Caco-2 (cell line): ENCODE data around the gene CERS1. TPM values are rescaled to one million over a fixed set of nuclear protein-coding genes. Genes with fewer than 3 reads are reported as not detected.
A peak's percentile ranks its signal among the peaks of the same experiment; 100 is the strongest.

Source experiments
- BruUV-seq: library from RNA; stranded (reverse); fragments of 400-500 nt; replicated peaks from 2 replicates; lab custom pipeline; 2021; lab: Mats Ljungman, UMichigan
- CTCF ChIA-PET: fragments of 300-600 bp; sonication (Branson Sonifier 250); formaldehyde crosslinking; loops from one replicate; lab custom pipeline; 2022; ENCODE audit warnings: antibody characterized with exemption; lab: Charles Lee
- POLR2A ChIA-PET: fragments of 300-600 bp; sonication (Branson Sonifier 250); formaldehyde crosslinking; loops from one replicate; lab custom pipeline; 2022; ENCODE audit warnings: antibody characterized with exemption; lab: Charles Lee
- DNase-seq, 2 experiments: peaks; one replicate each; pipeline versions ENCODE4 v3.0.0 to v3.0.0-alpha.2; 2020 to 2022
- H3K27me3 ChIP-seq: replicated peaks from 2 replicates; pipeline ENCODE4 v1.6.0; 2011; ENCODE audit warnings: low read length; ENCODE audit not compliant: control insufficient read depth, insufficient read depth
- H3K36me3 ChIP-seq: 2 replicates; pipeline ENCODE4 v1.5.1; 2011; ENCODE audit warnings: low read length; ENCODE audit not compliant: control insufficient read depth, insufficient read depth
- H3K4me1 ChIP-seq: fragments of 250-450 bp; sonication (Bioruptor Pico); 2 replicates; pipeline ENCODE4 v1.5.1; 2020; ENCODE audit warnings: mild to moderate bottlenecking
- H3K4me3 ChIP-seq: 2 replicates; pipeline ENCODE4 v1.5.1; 2011; ENCODE audit warnings: low read depth, mild to moderate bottlenecking, control low read depth, low read length
- H3K9me3 ChIP-seq: fragments of 250-450 bp; sonication (Bioruptor Pico); 2 replicates; pipeline ENCODE4 v1.5.1; 2020; ENCODE audit warnings: mild to moderate bottlenecking, moderate library complexity
- H3K27ac Mint-ChIP-seq: one replicate; pipeline ENCODE4 v1.8.0; 2022; ENCODE audit warnings: mixed read lengths; ENCODE audit not compliant: unreplicated experiment
- H3K27me3 Mint-ChIP-seq: one replicate; pipeline ENCODE4 v1.8.0; 2022; ENCODE audit warnings: mixed read lengths; ENCODE audit not compliant: insufficient read depth, unreplicated experiment
- H3K36me3 Mint-ChIP-seq: one replicate; pipeline ENCODE4 v1.8.0; 2022; ENCODE audit warnings: mild to moderate bottlenecking, mixed read lengths; ENCODE audit not compliant: insufficient read depth, unreplicated experiment
- H3K4me1 Mint-ChIP-seq: one replicate; pipeline ENCODE4 v1.8.0; 2022; ENCODE audit warnings: low read depth, mixed read lengths; ENCODE audit not compliant: unreplicated experiment
- H3K4me3 Mint-ChIP-seq: one replicate; pipeline ENCODE4 v1.8.0; 2022; ENCODE audit warnings: mild to moderate bottlenecking, moderate library complexity, mixed read lengths; ENCODE audit not compliant: unreplicated experiment
- H3K9me3 Mint-ChIP-seq: one replicate; pipeline ENCODE4 v1.8.0; 2022; ENCODE audit warnings: mixed read lengths; ENCODE audit not compliant: unreplicated experiment
- intact Hi-C: fragments of 100-400 bp; cut with micrococcal nuclease; formaldehyde crosslinking; loops from one replicate; pipeline ENCODE4 v1.10.0; 2022; ENCODE audit not compliant: unreplicated experiment
- total RNA-seq: library from RNA; stranded (reverse); gene quantifications from 2 replicates; pipeline ENCODE4 v1.2.3, GENCODE V29; 2022
- TF ChIP-seq, protein P1 (sequence below), 2 experiments: fragments of 200-600 bp in 1 of 2; IDR thresholded peaks; 1 replicate in 1 of 2; 2 replicates in 1 of 2; pipeline versions ENCODE4 v1.5.1 to v1.8.0; 2011 to 2022; ENCODE audit warnings: antibody characterized with exemption in 1 of 2, control low read depth in 1 of 2, inconsistent platforms in 1 of 2, low read depth in 1 of 2, low read length in 1 of 2, mild to moderate bottlenecking in 1 of 2, moderate library complexity in 1 of 2; ENCODE audit not compliant: insufficient read depth in 1 of 2, severe bottlenecking in 1 of 2, unreplicated experiment in 1 of 2

The CERS1 gene
- total RNA-seq, 1 experiment from 2014 or later = 20.3 TPM

DNA sequence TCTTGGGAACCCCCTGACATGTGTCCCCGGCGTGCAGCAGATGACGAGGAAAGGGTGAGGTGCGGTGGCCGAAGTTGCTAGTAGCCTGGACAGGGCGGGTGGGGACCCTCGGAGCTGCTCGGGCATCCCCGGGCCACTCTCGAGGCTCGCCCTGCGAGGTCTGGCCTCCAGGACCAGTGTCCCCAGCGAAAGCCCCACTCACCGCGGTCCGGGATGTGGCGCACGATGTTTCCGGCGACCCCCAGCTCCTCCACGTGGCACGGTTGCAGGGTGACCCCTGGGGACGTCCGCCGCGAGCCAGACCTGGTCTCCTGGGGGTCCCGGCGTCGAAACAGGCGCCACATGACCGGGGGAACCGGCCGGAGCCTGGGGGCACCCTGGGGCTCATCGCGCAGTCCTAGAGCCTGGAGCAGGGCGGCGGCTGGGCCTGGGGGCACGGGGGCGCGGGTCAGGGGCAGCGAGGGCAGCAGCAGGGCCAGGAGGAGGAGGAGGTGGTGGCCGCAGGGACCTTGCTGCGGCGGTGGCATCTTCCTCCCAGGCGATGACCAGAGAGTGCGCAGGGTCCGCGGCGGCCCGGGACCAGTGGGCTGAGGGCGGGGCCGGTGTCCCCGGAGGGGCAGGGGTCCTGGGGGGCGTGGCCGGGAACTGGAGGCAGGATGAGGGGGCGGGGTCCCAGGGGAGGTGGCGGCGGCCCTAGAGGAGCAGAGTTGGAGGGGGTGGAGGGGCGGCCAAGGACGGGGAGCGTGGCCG is 26.0 kb downstream of the CERS1 start:
- Mint-ChIP-seq H3K36me3 (peaks cover 82% of the 10 kb centered on the region), H3K4me3 (no peak overlapping the region), H3K4me1 (peaks cover 13% of the 10 kb centered on the region), H3K27me3 (no peaks in the 10 kb centered on the region), H3K9me3 (peaks cover 9% of the 10 kb centered on the region), H3K27ac (no peak overlapping the region)
- DNase-seq = no peak
- no peaks in the 10 kb centered on the region for H3K27me3 ChIP-seq
- ChIA-PET CTCF (no interaction called here), POLR2A (no interaction called here)
- H3K4me1 ChIP-seq = peaks cover 12% of the 10 kb centered on the region
- intact Hi-C loops = no loop called here
- no peaks in the 10 kb centered on the region for H3K9me3 ChIP-seq
- BruUV-seq = no TSS peak
- peaks cover 5% of the 10 kb centered on the region for H3K36me3 ChIP-seq
- TF ChIP-seq, protein P1, sequence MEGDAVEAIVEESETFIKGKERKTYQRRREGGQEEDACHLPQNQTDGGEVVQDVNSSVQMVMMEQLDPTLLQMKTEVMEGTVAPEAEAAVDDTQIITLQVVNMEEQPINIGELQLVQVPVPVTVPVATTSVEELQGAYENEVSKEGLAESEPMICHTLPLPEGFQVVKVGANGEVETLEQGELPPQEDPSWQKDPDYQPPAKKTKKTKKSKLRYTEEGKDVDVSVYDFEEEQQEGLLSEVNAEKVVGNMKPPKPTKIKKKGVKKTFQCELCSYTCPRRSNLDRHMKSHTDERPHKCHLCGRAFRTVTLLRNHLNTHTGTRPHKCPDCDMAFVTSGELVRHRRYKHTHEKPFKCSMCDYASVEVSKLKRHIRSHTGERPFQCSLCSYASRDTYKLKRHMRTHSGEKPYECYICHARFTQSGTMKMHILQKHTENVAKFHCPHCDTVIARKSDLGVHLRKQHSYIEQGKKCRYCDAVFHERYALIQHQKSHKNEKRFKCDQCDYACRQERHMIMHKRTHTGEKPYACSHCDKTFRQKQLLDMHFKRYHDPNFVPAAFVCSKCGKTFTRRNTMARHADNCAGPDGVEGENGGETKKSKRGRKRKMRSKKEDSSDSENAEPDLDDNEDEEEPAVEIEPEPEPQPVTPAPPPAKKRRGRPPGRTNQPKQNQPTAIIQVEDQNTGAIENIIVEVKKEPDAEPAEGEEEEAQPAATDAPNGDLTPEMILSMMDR (IDR thresholded peaks at IDR 0.05; ENCODE audit: insufficient read depth in 1 of 2, low read depth in 1 of 2, low read length in 1 of 2, severe bottlenecking in 1 of 2, unreplicated experiment in 1 of 2) = no peak
- H3K4me3 ChIP-seq = no peak overlapping the region

DNA sequence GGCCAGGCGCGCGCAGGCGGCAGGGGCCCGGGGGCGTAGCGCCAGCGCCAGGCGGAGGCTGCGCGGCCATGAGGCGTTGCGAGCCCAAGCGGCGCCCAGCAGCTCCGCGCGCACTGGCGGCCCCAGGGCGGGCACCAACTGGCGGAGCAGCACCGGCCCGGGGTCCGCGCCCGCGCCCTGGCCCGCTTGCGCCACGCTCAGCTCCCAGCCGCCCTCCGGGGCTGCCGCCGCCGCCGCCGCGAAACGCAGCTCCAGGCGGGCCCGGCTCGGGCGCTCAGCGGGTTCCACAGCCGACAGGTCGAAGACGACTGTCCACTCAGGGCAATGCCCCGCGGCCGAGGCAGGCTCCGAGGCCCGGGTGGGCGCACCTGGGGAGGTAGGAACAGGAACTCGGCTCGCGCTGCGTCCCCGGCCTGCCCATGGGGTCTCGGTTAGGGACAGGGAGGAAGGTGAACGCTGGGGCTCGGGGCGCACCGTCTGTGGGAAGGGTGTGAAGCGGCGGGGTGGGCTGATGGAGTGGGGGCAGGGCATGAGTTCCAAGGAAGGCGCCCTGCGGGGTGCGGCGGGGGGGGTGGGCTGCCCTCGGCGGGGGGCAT is 26.8 kb downstream of the CERS1 start:
- peaks cover 82% of the 10 kb centered on the region for H3K36me3 Mint-ChIP-seq
- CTCF ChIA-PET = no interaction called here

DNA sequence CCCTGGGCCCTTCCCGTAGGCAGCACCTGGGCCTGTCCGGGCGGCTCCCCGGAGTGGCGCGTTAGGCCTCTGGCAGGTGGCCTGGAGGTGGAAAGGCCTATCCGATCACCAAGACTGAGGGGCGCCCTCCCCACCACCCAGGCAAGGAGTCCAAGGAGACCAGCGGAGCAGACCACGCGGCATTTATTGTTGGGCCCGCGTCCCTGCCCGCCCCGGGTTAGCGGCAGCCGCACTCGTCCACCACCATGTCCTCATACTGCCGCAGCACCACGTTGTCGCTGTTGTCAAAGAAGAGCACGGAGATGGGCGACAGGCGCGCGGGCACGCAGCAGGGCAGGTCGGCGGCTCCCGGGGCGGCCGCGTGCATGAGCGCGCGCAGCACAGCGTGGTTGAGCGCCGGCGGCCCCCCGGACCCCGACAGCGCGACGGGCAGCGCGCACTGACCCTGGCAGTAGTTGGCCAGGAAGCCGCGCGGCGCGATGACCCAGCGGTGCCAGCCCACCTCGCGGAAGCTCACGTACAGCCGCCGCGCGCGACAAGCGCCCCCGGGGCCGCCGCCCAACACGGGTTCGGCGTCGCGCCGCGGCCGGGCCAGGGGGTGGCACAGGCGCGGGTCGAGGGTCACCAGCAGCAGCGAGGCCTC is 27.5 kb downstream of the CERS1 start:
- Mint-ChIP-seq H3K36me3 (peaks cover 82% of the 10 kb centered on the region), H3K4me3 (no peak overlapping the region), H3K4me1 (peaks cover 13% of the 10 kb centered on the region), H3K27me3 (no peaks in the 10 kb centered on the region), H3K27ac (peak overlapping the region; percentile 61), H3K9me3 (no peaks in the 10 kb centered on the region)
- TF ChIP-seq, protein P1 (IDR thresholded peaks at IDR 0.05; ENCODE audit: insufficient read depth in 1 of 2, low read depth in 1 of 2, low read length in 1 of 2, severe bottlenecking in 1 of 2, unreplicated experiment in 1 of 2) = no peak
- Histone ChIP-seq H3K4me3 (no peak overlapping the region), H3K27me3 (no peaks in the 10 kb centered on the region), H3K4me1 (peaks cover 12% of the 10 kb centered on the region), H3K9me3 (no peaks in the 10 kb centered on the region), H3K36me3 (peaks cover 3% of the 10 kb centered on the region)
- intact Hi-C loops = no loop called here
- BruUV-seq = no TSS peak
- ChIA-PET CTCF (no interaction called here), POLR2A (no interaction called here)
- no peak for DNase-seq

More for the DNA sequence above, 26.8 kb downstream of the CERS1 start:
- BruUV-seq = no TSS peak
- POLR2A ChIA-PET = no interaction called here
- Histone ChIP-seq H3K36me3 (peaks cover 5% of the 10 kb centered on the region), H3K9me3 (no peaks in the 10 kb centered on the region), H3K4me1 (peaks cover 12% of the 10 kb centered on the region), H3K27me3 (no peaks in the 10 kb centered on the region), H3K4me3 (no peak overlapping the region)
- no peaks in the 10 kb centered on the region for H3K27me3 Mint-ChIP-seq
- H3K4me1 Mint-ChIP-seq = peaks cover 13% of the 10 kb centered on the region
- TF ChIP-seq, protein P1 (IDR thresholded peaks at IDR 0.05; ENCODE audit: insufficient read depth in 1 of 2, low read depth in 1 of 2, low read length in 1 of 2, severe bottlenecking in 1 of 2, unreplicated experiment in 1 of 2) = no peak
- no peak overlapping the region for H3K27ac Mint-ChIP-seq
- H3K4me3 Mint-ChIP-seq = no peak overlapping the region
- intact Hi-C loops = no loop called here
- no peak for DNase-seq
- peaks cover 2% of the 10 kb centered on the region for H3K9me3 Mint-ChIP-seq
